HG02852 (cell line): ENCODE data around the gene AFDN.
"Not testable (repeated sequence)": the region's sequence is repeated elsewhere in the genome, so short reads cannot be mapped to it uniquely, and the experiment has no call there.

ENCODE experiments used
- ATAC-seq: cut with Tn5 transposase; IDR thresholded peaks from one replicate; pipeline ENCODE4 v1.9.1; 2021; ENCODE audit warnings: mild to moderate bottlenecking, moderate library complexity; ENCODE audit not compliant: unreplicated experiment

AFDN gene

GRCh38 chr6:167974640-167975344, 148.1 kb downstream of the AFDN start:
- no peak for ATAC-seq

DNA sequence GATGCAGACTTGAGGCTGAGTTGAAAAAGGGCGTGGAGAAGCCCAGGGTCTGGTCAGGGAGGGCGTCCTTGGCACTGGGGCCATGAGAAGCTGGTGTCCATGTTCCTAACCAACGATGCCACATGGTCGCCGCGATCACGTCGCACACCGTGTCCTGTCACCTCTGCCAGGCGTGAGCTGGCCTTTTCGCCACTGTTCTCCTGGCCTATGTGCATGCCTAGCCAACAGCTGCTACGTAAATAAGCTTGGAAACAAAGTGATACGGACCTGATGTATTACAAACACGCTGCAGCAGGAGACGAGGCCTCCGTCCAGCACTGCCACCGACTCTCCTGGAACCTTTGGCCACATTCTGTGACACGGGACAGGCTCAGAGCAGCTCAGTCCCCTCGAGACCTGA, 148.7 kb downstream of the AFDN start:
- ATAC-seq, result no peak

- ATAC-seq, result not testable (repeated sequence)
Measured at GRCh38 chr6:167976116-167976657, 149.5 kb downstream of the AFDN start.

GRCh38 chr6:167976708-167977107, 150.0 kb downstream of the AFDN start:
- ATAC-seq, result no peak

- ATAC-seq, result no peak
Measured at GRCh38 chr6:167977717-167978467, 151.2 kb downstream of the AFDN start.

- ATAC-seq, result no peak
Measured at GRCh38 chr6:167978607-167979006, 151.9 kb downstream of the AFDN start.

- ATAC-seq, result no peak
Measured at GRCh38 chr6:167979436-167980139, 152.9 kb downstream of the AFDN start.

- no peak for ATAC-seq
Measured at GRCh38 chr6:167980911-167981580, 154.3 kb downstream of the AFDN start.

DNA sequence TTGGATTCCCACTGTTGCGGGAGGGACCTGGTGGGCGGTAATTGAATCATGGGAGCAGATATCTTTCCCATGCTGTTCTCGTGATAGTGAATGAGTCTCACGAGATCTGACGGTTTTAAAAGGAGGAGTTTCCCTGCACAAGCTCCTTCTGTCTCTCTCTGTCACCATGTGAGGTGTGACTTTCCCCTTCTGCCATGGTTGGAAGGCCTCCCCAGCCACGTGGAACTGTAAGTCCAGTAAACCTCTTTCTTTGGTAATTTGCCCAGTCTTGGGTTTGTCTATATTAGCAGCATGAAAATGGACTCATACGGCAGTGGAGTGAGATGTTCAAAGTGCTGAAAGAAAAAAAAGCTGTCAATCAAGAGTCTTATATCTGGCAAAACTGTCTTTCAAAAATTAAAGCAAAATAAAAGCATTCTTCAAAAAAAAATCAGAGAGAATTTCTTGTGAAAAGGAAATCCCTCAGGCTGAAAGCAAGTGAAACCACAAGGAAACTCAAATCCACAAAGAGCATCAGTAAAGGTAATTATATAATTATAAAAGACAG, 155.3 kb downstream of the AFDN start:
- no peak for ATAC-seq

GRCh38 chr6:167984144-167984719, 157.5 kb downstream of the AFDN start:
- ATAC-seq, result no peak

DNA sequence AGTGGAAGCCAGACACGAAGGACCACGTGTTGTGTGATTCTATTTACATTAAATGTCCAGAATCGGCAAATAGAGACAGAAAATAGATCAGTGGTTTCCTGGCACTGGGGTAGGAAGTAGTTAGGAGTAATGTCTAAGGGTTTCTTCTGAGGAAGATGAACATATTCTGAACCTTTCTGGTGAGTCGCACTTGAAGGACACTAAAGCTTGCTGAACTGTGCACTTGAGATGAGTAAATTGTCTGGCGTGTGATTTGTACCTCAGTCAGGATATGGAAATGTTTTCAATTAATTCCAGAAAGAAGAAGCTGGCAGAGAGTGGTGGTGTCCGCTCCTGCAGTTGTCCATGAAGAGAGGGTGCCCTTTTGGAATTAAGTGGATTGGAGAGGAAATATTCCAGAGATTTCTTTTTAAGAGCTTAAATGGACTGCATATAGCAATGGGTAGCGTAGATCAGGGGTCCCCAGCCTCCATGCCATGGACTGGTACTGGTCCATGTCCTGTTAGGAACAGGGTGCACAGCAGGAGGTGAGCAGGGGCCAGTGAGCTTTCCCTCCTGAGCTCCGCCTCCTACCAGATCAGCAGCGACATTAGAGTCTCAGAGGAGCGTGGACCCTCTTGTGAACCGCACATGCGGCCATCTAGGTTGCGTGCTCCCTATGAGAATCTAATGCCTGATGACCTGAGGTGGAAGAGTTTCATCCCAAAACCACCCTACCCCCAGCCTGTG, 158.3 kb downstream of the AFDN start:
- ATAC-seq, result no peak

DNA sequence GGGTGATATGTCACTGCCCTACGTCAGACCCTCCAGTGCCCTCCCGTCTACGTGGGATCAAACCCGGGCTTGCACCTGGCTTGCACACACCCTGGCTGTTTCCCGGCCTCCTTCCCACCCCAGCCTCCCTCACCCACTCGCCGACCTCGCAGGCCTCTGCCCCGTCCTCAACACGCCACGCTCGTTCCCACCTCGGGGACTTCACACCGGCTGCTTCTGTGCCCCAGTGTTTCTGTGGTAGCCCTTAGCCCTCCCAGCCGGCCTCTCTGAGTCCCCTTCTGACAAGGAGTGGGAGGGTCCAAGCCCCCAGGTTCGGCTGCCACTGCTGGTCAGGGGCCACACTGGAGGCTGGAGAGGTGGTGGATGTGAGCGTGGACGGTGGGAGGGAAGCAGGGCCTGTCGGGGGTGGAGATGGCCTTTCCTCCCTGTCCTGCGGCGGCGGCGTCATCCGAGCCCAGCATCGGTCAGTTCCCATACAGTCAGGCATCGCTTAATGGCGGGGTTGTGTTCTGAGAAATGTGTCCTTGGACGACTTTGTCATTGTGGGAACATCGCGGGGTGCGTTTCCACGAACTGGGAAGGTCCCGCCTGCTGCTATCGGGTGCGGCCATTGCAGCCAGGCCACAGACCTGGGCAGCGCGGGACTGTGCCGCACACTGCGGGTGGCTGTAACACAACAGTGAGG, 159.3 kb downstream of the AFDN start:
- no peak for ATAC-seq

GRCh38 chr6:167987396-167988153, 160.9 kb downstream of the AFDN start:
- no peak for ATAC-seq

DNA sequence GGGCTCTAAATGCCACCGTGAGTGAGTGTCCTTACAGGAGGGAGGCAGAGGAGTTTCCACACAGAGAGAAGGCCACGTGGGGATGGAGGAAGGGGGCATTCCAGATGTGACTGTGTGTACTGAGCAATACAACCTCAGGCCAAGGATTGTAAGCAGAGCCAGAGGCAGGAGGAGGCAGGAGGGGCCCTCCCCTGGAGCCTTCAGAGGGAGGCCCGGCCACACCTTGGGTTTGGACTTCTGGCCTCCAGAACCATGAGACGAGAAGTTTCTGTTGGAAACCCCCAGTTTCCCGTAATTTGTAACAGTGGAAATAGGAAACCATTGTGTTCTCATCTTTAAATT, 161.4 kb downstream of the AFDN start:
- no peak for ATAC-seq

- no peak for ATAC-seq
Measured at GRCh38 chr6:167988945-167989841, 162.5 kb downstream of the AFDN start.

DNA sequence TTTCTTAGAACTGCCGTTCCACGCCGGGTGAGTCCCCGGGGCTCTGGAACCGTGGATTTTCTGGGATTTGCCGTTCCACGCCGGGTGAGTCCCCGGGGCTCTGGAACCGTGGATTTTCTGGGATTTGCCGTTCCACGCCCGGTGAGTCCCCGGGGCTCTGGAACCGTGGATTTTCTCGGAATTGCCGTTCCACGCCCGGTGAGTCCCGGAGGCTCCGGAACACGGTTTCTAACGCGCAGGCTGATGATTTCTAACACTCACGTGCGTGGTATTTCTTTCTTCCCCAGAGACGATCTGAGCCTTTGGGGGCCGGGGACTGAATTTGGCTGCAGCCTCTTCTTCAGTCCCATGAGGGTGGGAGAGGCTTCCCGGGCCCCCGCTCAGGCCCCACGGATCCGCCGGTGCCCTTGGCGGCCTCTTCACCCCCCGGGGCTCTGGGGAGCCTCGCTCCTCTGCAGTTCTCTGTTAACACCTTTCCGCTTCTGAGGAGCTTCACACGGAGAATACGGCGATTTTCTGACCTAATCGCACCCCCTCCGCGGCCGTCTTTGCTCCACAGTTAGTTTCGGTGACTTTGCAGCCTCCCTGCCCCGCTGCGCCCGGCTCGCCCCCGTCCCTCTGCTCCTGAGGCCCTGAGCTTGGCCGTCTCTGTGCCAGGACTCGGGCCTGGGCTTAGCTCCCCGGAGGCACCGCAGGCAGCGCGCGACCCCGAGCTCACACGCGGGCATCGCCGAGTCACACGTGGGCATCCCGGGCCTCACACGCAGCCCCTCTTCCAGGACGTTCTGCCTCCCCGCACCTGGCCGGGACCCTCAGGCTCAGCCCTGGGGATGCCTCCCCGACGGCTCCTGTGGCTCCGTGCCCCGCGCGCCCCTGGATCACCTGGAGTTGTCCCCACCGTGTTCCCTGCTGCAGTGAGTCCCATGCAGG, 163.6 kb downstream of the AFDN start:
- no peak for ATAC-seq
